ENCODE measurements around the gene GZMM. TPM values are rescaled to one million over a fixed set of nuclear protein-coding genes. Genes with fewer than 3 reads are reported as not detected.

GZMM gene
- total and polyA plus RNA-seq, 7 donors = 0.49 to 11.2 TPM; not detected in 5

DNA sequence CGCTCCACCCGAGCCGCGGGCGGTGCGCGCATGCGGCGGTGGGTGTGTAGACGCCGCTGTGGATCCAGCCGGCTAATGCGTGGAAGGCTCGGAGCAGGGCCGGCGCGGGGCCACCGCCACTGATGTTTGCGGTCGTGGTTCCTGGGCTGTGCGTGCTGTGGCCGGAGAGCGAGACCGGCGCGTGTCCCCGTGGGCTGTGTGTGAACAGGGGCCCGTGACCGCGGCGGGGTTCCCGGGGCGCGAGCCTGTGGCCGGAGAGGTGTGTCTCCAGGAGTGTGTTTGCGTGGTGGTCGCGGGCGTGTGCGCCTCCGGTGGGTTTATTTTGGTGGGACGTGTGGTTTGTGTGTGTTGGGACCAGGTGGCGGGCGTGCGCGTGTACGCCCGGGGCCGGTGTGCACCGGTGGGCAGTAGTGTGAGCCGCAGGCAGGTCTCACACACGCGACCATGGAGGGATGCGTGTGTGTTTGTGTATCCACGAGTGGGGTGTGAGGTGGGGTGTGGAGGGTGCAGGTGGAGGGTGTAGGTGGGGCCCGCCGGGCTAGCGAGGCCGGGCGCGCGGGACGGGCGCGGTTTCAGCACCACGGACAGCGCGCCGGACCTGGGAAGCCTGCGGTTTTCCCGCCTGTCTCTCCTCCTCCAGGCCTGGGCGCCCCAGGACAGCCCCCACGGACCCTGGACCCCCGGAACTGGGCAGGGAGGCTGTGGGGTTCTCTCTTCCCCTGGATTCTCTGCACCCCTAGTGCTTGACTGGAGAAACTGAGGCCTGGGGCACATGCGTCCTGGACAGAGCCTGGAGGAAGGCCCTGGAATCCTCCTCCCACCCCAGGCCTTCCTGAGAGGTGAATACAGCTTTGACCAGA, 47.5 kb downstream of the GZMM start:
- intact Hi-C loops (cut with DNase I) = no loop called here
- Histone ChIP-seq H3K4me3 (no peak overlapping the region), H3K9me3 (no peaks in the 10 kb centered on the region), H3K36me3 (no peaks in the 10 kb centered on the region), H3K27ac (no peak overlapping the region), H3K4me1 (peaks cover 0 to 27% (median 23%) of the 10 kb centered on the region in 4 donors), H3K27me3 (peaks cover 33 to 70% (median 40%) of the 10 kb centered on the region in 3 donors)
- TF ChIP-seq EP300 (IDR thresholded peaks at IDR 0.05) (no peak), POLR2AphosphoS5 (IDR thresholded peaks at IDR 0.05) (no peak), POLR2A (IDR thresholded peaks at IDR 0.05) (no peak)
- TF ChIP-seq, protein P1, sequence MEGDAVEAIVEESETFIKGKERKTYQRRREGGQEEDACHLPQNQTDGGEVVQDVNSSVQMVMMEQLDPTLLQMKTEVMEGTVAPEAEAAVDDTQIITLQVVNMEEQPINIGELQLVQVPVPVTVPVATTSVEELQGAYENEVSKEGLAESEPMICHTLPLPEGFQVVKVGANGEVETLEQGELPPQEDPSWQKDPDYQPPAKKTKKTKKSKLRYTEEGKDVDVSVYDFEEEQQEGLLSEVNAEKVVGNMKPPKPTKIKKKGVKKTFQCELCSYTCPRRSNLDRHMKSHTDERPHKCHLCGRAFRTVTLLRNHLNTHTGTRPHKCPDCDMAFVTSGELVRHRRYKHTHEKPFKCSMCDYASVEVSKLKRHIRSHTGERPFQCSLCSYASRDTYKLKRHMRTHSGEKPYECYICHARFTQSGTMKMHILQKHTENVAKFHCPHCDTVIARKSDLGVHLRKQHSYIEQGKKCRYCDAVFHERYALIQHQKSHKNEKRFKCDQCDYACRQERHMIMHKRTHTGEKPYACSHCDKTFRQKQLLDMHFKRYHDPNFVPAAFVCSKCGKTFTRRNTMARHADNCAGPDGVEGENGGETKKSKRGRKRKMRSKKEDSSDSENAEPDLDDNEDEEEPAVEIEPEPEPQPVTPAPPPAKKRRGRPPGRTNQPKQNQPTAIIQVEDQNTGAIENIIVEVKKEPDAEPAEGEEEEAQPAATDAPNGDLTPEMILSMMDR (IDR thresholded peaks at IDR 0.05) = no peak
- 35 to 39% methylated on average over 75 of the region's 75 CpGs for WGBS, 2 donors
- no peak for DNase-seq

DNA sequence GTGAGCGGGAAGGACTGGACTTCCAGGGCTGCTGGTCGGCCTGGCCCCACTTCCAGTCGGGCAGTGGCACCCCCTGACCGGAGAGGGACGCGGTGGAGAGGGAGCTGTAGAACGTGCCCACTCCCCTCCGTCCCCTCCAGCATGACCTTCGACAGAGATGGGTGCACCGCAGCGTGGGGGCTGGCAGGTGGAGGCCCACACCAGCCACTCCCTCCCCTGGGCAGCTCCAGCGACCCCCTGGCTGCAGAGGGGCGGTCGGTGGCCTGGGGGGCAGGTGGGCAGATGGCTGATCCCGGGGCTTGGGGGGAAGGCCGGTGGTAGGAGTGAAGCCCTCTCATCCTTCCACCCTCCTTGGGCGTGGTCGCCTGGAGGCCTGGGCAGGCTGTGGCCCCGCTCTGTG, 48.2 kb downstream of the GZMM start:
- peaks cover 0 to 27% (median 23%) of the 10 kb centered on the region in 4 donors for H3K4me1 ChIP-seq
- H3K4me3 ChIP-seq = no peak overlapping the region
- peaks cover 33 to 63% (median 40%) of the 10 kb centered on the region in 3 donors for H3K27me3 ChIP-seq
- H3K9me3 ChIP-seq = no peaks in the 10 kb centered on the region
- no peak for DNase-seq
- intact Hi-C loops (cut with DNase I) = no loop called here
- WGBS, 2 donors = 79 to 81% methylated on average over 19 of the region's 19 CpGs
- no peak for TF ChIP-seq EP300 (IDR thresholded peaks at IDR 0.05)
- TF ChIP-seq, protein P1 (IDR thresholded peaks at IDR 0.05) = no peak
- no peak for TF ChIP-seq POLR2A (IDR thresholded peaks at IDR 0.05)
- TF ChIP-seq POLR2AphosphoS5 (IDR thresholded peaks at IDR 0.05) = no peak
- no peaks in the 10 kb centered on the region for H3K36me3 ChIP-seq
- no peak overlapping the region for H3K27ac ChIP-seq

DNA sequence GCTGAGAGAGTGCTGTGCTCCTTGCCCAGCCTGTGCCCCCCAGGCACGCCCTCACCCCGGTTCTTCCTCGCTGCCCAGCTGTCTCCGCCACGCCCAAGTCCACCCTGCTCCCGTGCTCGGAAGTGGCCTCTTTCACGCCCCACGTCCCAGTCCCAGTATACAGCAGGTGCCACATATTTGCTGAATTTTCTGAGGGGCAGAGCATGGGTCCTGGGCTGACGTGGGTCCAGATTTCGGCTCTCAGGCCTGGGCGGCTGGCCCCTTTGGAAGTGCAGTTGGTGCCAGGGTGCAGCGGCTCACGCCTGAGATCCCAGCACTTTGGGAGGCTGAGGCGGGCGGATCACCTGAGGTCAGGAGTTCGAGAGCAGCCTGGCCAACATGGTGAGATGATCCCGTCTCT, 49.2 kb downstream of the GZMM start:
- no peaks in the 10 kb centered on the region for H3K36me3 ChIP-seq
- H3K4me3 ChIP-seq = no peak overlapping the region
- no peak overlapping the region for H3K27ac ChIP-seq
- 58 to 76% methylated on average over 18 of the region's 18 CpGs for WGBS, 2 donors
- DNase-seq = no peak
- H3K27me3 ChIP-seq = peaks cover 33 to 53% (median 33%) of the 10 kb centered on the region in 3 donors
- intact Hi-C loops (cut with DNase I) = no loop called here
- H3K9me3 ChIP-seq = no peaks in the 10 kb centered on the region
- no peak for TF ChIP-seq EP300 (IDR thresholded peaks at IDR 0.05)
- no peak for TF ChIP-seq POLR2AphosphoS5 (IDR thresholded peaks at IDR 0.05)
- no peak for TF ChIP-seq POLR2A (IDR thresholded peaks at IDR 0.05)
- peaks cover 0 to 25% (median 20%) of the 10 kb centered on the region in 4 donors for H3K4me1 ChIP-seq

DNA sequence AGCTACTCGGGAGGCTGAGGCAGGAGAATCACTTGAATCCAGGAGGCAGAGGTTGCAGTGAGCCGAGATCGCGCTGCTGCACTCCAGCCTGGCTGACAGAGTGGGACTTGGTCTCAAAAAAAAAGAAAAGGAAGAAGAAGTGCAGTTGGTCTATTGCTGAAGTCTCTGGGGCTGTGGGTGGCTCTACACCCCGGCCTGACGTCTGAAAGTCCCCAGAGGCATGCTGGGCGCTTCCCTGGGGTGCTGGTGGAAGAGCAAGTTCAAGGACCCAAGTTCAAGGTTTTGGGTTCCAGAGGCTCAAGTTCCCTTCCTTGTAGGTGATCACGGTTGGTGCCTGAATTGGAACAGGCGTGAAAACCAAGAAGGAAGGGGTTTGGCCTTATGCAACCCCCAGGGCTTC, 49.7 kb downstream of the GZMM start:
- intact Hi-C loops (cut with DNase I) = no loop called here
- Histone ChIP-seq H3K36me3 (no peaks in the 10 kb centered on the region), H3K4me1 (peaks cover 0 to 20% (median 15%) of the 10 kb centered on the region in 4 donors), H3K27me3 (peaks cover 29 to 49% (median 29%) of the 10 kb centered on the region in 3 donors), H3K9me3 (no peaks in the 10 kb centered on the region), H3K27ac (no peak overlapping the region), H3K4me3 (no peak overlapping the region)
- no peak for DNase-seq
- TF ChIP-seq, protein P1 (IDR thresholded peaks at IDR 0.05) = no peak
- no peak for TF ChIP-seq POLR2A (IDR thresholded peaks at IDR 0.05)
- TF ChIP-seq EP300 (IDR thresholded peaks at IDR 0.05) = no peak
- no peak for TF ChIP-seq POLR2AphosphoS5 (IDR thresholded peaks at IDR 0.05)
- 42 to 60% methylated on average over 9 of the region's 9 CpGs for WGBS, 2 donors

DNA sequence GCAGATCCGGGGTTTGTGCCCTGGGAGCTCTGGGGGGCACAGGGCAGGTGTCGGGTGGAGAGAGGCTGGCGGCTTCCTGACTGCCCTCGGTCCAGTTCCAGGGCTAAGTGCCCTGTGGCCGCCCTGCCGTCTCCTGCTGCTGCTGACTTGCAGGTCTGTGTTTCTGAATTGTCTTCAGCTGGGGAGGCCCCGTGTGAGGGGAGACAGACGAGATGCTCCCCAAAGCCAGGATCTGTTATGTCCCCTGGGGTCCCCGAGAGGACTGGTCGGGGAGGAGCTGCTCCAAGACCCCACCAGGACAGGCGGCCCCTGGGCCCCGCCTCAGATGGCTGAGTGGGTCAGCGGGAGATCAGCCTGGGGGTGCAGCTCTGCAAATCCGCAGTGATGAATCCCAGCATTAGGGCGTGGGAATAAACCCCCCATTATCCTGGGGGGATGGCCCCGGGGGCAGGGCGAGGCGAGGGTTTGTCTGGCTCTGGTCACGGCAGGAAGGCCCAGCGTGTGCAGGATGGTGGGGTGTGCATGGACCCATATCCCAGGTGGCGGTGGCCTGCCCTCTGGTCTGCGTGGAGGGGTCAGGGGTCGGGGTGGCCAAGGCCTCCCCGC, 50.5 kb downstream of the GZMM start:
- peaks cover 20 to 40% (median 22%) of the 10 kb centered on the region in 3 donors for H3K27me3 ChIP-seq
- no peaks in the 10 kb centered on the region for H3K36me3 ChIP-seq
- no peak for DNase-seq
- intact Hi-C loops (cut with DNase I) = no loop called here
- no peak overlapping the region for H3K27ac ChIP-seq
- TF ChIP-seq POLR2A (IDR thresholded peaks at IDR 0.05) (no peak), POLR2AphosphoS5 (IDR thresholded peaks at IDR 0.05) (no peak), EP300 (IDR thresholded peaks at IDR 0.05) (no peak)
- TF ChIP-seq, protein P1 (IDR thresholded peaks at IDR 0.05) = no peak
- H3K9me3 ChIP-seq = no peaks in the 10 kb centered on the region
- H3K4me1 ChIP-seq = peaks cover 0 to 13% (median 9%) of the 10 kb centered on the region in 4 donors
- H3K4me3 ChIP-seq = no peak overlapping the region
- 65 to 78% methylated on average over 24 of the region's 24 CpGs for WGBS, 2 donors
